GM23248 (cell line): ENCODE measurements around the gene RECQL. TPM values are rescaled to one million over a fixed set of nuclear protein-coding genes. Genes with fewer than 3 reads are reported as not detected.

Experiments
- DNase-seq: peaks from one replicate; pipeline ENCODE4 v3.0.0-alpha.2; 2015
- H2AFZ ChIP-seq: fragments of 200-600 bp; sonication (generic); 2 replicates; pipeline ENCODE4 v1.6.1; 2016; ENCODE audit warnings: antibody characterized with exemption
- H3F3A ChIP-seq: fragments of 200-600 bp; sonication (generic); 2 replicates; pipeline ENCODE4 v1.6.1; 2016; ENCODE audit warnings: mild to moderate bottlenecking, antibody characterized with exemption, mixed run types; ENCODE audit not compliant: insufficient read depth
- H3K27ac ChIP-seq: fragments of 200-600 bp; sonication (generic); 2 replicates; pipeline ENCODE4 v1.5.1; 2016; ENCODE audit warnings: mild to moderate bottlenecking
- H3K27me3 ChIP-seq: fragments of 200-600 bp; sonication (generic); replicated peaks from 2 replicates; pipeline ENCODE4 v1.6.1; 2016; ENCODE audit warnings: mild to moderate bottlenecking; ENCODE audit not compliant: insufficient read depth
- H3K36me3 ChIP-seq: fragments of 200-600 bp; sonication (generic); 2 replicates; pipeline ENCODE4 v1.6.1; 2016; ENCODE audit warnings: low read depth, mild to moderate bottlenecking
- H3K4me1 ChIP-seq: fragments of 200-600 bp; sonication (generic); 2 replicates; pipeline ENCODE4 v1.6.1; 2016; ENCODE audit warnings: mild to moderate bottlenecking; ENCODE audit not compliant: insufficient read depth
- H3K4me2 ChIP-seq: fragments of 200-600 bp; sonication (generic); one replicate; pipeline ENCODE4 v1.6.1; 2016; ENCODE audit warnings: mild to moderate bottlenecking; ENCODE audit not compliant: unreplicated experiment
- H3K4me3 ChIP-seq: fragments of 200-600 bp; sonication (generic); 2 replicates; pipeline ENCODE4 v1.5.1; 2016; ENCODE audit warnings: mild to moderate bottlenecking
- H3K79me2 ChIP-seq: fragments of 200-600 bp; sonication (generic); 2 replicates; pipeline ENCODE4 v1.6.1; 2016; ENCODE audit warnings: mild to moderate bottlenecking; ENCODE audit not compliant: insufficient read depth
- H3K9ac ChIP-seq: fragments of 200-600 bp; sonication (generic); 2 replicates; pipeline ENCODE4 v1.6.1; 2016; ENCODE audit warnings: mild to moderate bottlenecking
- H3K9me2 ChIP-seq: fragments of 200-600 bp; sonication (generic); 2 replicates; pipeline ENCODE4 v1.6.1; 2016; ENCODE audit warnings: mixed run types, mild to moderate bottlenecking, moderate library complexity; ENCODE audit not compliant: insufficient read depth
- H3K9me3 ChIP-seq: fragments of 200-600 bp; sonication (generic); one replicate; pipeline ENCODE4 v1.6.1; 2017; ENCODE audit warnings: low read depth
- H4K20me1 ChIP-seq: fragments of 200-600 bp; sonication (generic); 2 replicates; pipeline ENCODE4 v1.6.0; 2016; ENCODE audit not compliant: insufficient read depth
- EZH2 ChIP-seq: fragments of 200-600 bp; sonication (generic); IDR thresholded peaks from 2 replicates; pipeline ENCODE4 v1.6.1; 2018; ENCODE audit warnings: antibody characterized with exemption, mild to moderate bottlenecking; ENCODE audit not compliant: insufficient read depth, poor library complexity, severe bottlenecking
- EZH2phosphoT487 ChIP-seq: fragments of 200-600 bp; sonication (generic); IDR thresholded peaks from 2 replicates; pipeline ENCODE4 v1.6.1; 2018; ENCODE audit warnings: antibody characterized with exemption, moderate library complexity, mild to moderate bottlenecking, low read depth; ENCODE audit not compliant: insufficient read depth
- WGBS, 2 experiments: methylation state at CpG; one replicate each; pipeline ENCODE4 v1.1.6; 2015 to 2017; ENCODE audit warnings: low lambda C conversion rate in 2 of 2, low coverage in 1 of 2; ENCODE audit errors: missing lambda C conversion rate in 2 of 2; 5-methylcytosine and 5-hydroxymethylcytosine counted together
- in situ Hi-C: fragments of 300-500 bp; cut with MboI; formaldehyde crosslinking; loops from 2 replicates; pipeline ENCODE4 v1.15.0; 2020
- polyA plus RNA-seq: library from polyadenylated mRNA; unstranded; fragments of >200 nt; fragmentation: Nextera tagmentation; extraction: Ambion mirVana; gene quantifications from 2 replicates; pipeline ENCODE4 v1.2.1, GENCODE V29; 2016
- total RNA-seq: library from RNA; depleted of rRNA; stranded (reverse); fragments of >200 nt; shearing (Covaris generic); gene quantifications from 2 replicates; pipeline ENCODE4 v1.2.3, GENCODE V29; 2014

Gene RECQL
- total and polyA plus RNA-seq, 2 experiments from 2014 or later = 80.3 to 102 TPM

- H3F3A ChIP-seq = peaks cover 5% of the 10 kb centered on the region; the same call in 1 of the 2 replicates
- no peaks in the 10 kb centered on the region for H4K20me1 ChIP-seq
- H3K27ac ChIP-seq = no peak overlapping the region
- in situ Hi-C loops = no loop called here
- H3K4me3 ChIP-seq = no peak overlapping the region
- no peak overlapping the region for H2AFZ ChIP-seq
- no peak overlapping the region for H3K9ac ChIP-seq
- 74 to 88% methylated on average over 2 of the region's 2 CpGs for WGBS, 2 experiments
- no peak overlapping the region for H3K4me2 ChIP-seq
- no peaks in the 10 kb centered on the region for H3K79me2 ChIP-seq
- no peaks in the 10 kb centered on the region for H3K4me1 ChIP-seq
- no peaks in the 10 kb centered on the region for H3K9me3 ChIP-seq
- H3K9me2 ChIP-seq = no peaks in the 10 kb centered on the region
- 0 out of 2 replicates have a peak, but pooled peaks cover 5% of the 10 kb centered on the region for H3K27me3 ChIP-seq
- TF ChIP-seq EZH2 (no peak), EZH2phosphoT487 (no peak)
- no peaks in the 10 kb centered on the region for H3K36me3 ChIP-seq
- no peak for DNase-seq
Measured at GRCh38 chr12:21529456-21529855, 28.0 kb upstream of the RECQL start.

- no peak for TF ChIP-seq EZH2phosphoT487
- no peak for TF ChIP-seq EZH2
- no peak for DNase-seq
- H3K36me3 ChIP-seq = no peaks in the 10 kb centered on the region
- H3K27ac ChIP-seq = no peak overlapping the region
- no peak overlapping the region for H3K9ac ChIP-seq
- H3K4me1 ChIP-seq = no peaks in the 10 kb centered on the region
- H3K9me3 ChIP-seq = no peaks in the 10 kb centered on the region
- H2AFZ ChIP-seq = no peak overlapping the region
- H3K27me3 ChIP-seq = 0 out of 2 replicates have a peak, but pooled peaks cover 5% of the 10 kb centered on the region
- 95 to 97% methylated on average over 5 of the region's 5 CpGs for WGBS, 2 experiments
- no peaks in the 10 kb centered on the region for H4K20me1 ChIP-seq
- no peak overlapping the region for H3K4me2 ChIP-seq
- H3K79me2 ChIP-seq = no peaks in the 10 kb centered on the region
- in situ Hi-C loops = no loop called here
- H3F3A ChIP-seq = peaks cover 5% of the 10 kb centered on the region; the same call in 1 of the 2 replicates
- no peaks in the 10 kb centered on the region for H3K9me2 ChIP-seq
- no peak overlapping the region for H3K4me3 ChIP-seq
Measured at GRCh38 chr12:21528953-21529352, 27.5 kb upstream of the RECQL start.

DNA sequence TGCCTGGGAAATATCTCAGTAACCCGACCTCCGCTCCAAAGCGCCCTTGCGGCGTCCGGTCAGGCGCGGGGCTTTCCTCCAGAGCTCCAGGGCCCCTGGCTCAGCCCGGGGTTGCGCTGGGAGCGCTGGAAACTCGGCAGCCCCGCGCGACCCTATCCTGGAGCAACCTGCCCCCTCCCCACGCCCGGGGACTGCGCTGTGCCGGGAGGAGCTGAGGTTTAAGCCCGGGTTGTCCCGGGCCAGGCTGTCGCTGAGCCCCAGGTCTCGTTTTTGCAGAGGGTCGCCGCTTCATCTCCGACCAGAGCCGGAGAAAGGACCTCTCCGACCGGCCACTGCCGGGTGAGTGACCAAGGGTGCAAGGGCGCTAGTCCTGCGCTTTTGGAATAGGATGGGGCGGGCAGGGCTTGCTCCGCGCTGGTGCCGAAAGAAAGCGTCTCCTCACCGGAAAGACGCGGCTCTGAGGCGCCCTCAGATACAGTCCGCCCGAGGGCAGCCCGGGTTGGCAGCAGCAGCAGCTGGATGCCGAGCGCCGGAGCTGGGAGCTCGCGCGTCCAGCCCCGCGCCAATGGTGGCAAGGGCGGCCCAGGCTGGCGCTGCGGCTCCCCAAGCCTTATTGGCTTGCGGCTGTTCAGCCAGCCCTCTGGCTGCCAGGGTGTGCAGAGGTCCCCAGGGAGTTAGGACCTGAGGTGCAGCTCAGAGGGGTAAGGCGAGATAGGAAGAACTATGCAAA is 26.2 kb upstream of the RECQL start:
- Histone ChIP-seq H3K79me2 (no peaks in the 10 kb centered on the region), H3F3A (peaks cover 5% of the 10 kb centered on the region; the same call in 1 of the 2 replicates), H3K9me3 (no peaks in the 10 kb centered on the region), H3K27ac (no peak overlapping the region), H3K9ac (peak overlapping the region; percentile 29), H4K20me1 (no peaks in the 10 kb centered on the region), H2AFZ (peak overlapping the region; percentile 96), H3K4me1 (no peaks in the 10 kb centered on the region), H3K4me2 (peak overlapping the region; percentile 94), H3K9me2 (no peaks in the 10 kb centered on the region), H3K27me3 (0 out of 2 replicates have a peak, but pooled peaks cover 5% of the 10 kb centered on the region), H3K4me3 (peak overlapping the region; percentile 73), H3K36me3 (no peaks in the 10 kb centered on the region)
- 1 to 2% methylated on average over 45 to 57 of the region's 57 CpGs for WGBS, 2 experiments
- in situ Hi-C loops = no loop called here
- DNase-seq = peak; percentile 83
- TF ChIP-seq EZH2phosphoT487 (no peak), EZH2 (no peak)

- H3K4me2 ChIP-seq = peak overlapping the region; percentile 94
- DNase-seq = no peak
- peaks cover 13% of the 10 kb centered on the region for H3F3A ChIP-seq
- 31 to 38% methylated on average over 12 of the region's 12 CpGs for WGBS, 2 experiments
- in situ Hi-C loops = no loop called here
- H3K9me2 ChIP-seq = no peaks in the 10 kb centered on the region
- H2AFZ ChIP-seq = peak overlapping the region; percentile 96
- H3K27ac ChIP-seq = no peak overlapping the region
- no peaks in the 10 kb centered on the region for H4K20me1 ChIP-seq
- TF ChIP-seq EZH2phosphoT487 = no peak
- TF ChIP-seq EZH2 = no peak
- H3K9me3 ChIP-seq = no peaks in the 10 kb centered on the region
- H3K79me2 ChIP-seq = no peaks in the 10 kb centered on the region
- no peaks in the 10 kb centered on the region for H3K36me3 ChIP-seq
- H3K9ac ChIP-seq = no peak overlapping the region
- H3K4me3 ChIP-seq = peak overlapping the region; percentile 73
- no peaks in the 10 kb centered on the region for H3K4me1 ChIP-seq
- H3K27me3 ChIP-seq = 0 out of 2 replicates have a peak, but pooled peaks cover 5% of the 10 kb centered on the region
Measured at GRCh38 chr12:21526721-21527345, 25.4 kb upstream of the RECQL start.
